Omental fat pad (tissue), 4 donors: ENCODE measurements around the gene PCNX1. TPM values are rescaled to one million over a fixed set of nuclear protein-coding genes. Genes with fewer than 3 reads are reported as not detected.
"Not testable (repeated sequence)": the region's sequence is repeated elsewhere in the genome, so short reads cannot be mapped to it uniquely, and the experiment has no call there.

Experiments
- ATAC-seq: fragments of 150-250 bp; one replicate; pipeline ENCODE4 v1.9.1; 2016; ENCODE audit warnings: mild to moderate bottlenecking, moderate library complexity; ENCODE audit not compliant: low FRiP score
- DNase-seq: peaks from one replicate; pipeline ENCODE4 v3.0.0-alpha.2; 2019; ENCODE audit warnings: low spot score
- total RNA-seq, 4 donors: library from RNA; depleted of rRNA; stranded (reverse); fragments of >200 nt; gene quantifications; one replicate each; pipeline ENCODE4 v1.1.0, GENCODE V29; 2016
- TF ChIP-seq, protein P1 (sequence below), 3 donors: fragments of 450-650 bp; IDR thresholded peaks; one replicate each; pipeline ENCODE4 v1.5.1; 2016 to 2017; ENCODE audit warnings: antibody characterized with exemption in 3 of 3, mild to moderate bottlenecking in 3 of 3, moderate library complexity in 2 of 3

Gene PCNX1
- total RNA-seq, 4 donors from 2014 or later: 56.9 to 98.1 (median 83.3) TPM

DNA sequence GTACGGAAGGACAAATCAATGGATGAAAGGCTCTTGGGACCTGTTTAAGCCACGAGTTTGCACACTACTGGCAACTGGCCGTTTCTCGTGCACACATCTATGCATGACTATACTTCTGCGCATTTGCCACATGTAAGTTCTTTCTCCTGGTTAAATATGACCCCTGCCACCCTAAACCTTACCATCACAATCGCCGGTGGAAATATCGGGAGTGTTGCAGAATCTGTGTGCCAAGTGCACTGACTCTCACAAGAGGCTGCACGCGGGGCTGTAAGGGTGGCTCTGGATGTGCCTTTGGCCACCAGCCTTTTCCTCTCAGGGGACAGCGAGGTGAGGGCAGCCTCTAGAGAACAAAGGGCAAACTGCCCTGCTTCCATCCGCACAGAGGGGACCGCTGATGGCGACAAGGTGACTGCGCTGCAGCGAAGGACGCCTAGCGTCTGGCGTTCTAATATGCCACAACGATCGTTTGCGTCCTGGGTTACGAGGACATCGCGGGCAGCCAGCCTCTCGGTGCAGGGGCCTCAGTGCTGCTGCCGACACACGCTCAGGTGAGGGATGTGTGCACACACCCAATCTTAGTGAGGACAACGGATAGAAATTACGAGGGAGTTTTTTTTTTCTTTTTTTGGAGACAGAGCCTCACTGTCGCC lies 232.2 kb downstream of the PCNX1 start:
- no peak for ATAC-seq
- DNase-seq: no peak
- TF ChIP-seq, protein P1, sequence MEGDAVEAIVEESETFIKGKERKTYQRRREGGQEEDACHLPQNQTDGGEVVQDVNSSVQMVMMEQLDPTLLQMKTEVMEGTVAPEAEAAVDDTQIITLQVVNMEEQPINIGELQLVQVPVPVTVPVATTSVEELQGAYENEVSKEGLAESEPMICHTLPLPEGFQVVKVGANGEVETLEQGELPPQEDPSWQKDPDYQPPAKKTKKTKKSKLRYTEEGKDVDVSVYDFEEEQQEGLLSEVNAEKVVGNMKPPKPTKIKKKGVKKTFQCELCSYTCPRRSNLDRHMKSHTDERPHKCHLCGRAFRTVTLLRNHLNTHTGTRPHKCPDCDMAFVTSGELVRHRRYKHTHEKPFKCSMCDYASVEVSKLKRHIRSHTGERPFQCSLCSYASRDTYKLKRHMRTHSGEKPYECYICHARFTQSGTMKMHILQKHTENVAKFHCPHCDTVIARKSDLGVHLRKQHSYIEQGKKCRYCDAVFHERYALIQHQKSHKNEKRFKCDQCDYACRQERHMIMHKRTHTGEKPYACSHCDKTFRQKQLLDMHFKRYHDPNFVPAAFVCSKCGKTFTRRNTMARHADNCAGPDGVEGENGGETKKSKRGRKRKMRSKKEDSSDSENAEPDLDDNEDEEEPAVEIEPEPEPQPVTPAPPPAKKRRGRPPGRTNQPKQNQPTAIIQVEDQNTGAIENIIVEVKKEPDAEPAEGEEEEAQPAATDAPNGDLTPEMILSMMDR (IDR thresholded peaks at IDR 0.05): no peak

DNA sequence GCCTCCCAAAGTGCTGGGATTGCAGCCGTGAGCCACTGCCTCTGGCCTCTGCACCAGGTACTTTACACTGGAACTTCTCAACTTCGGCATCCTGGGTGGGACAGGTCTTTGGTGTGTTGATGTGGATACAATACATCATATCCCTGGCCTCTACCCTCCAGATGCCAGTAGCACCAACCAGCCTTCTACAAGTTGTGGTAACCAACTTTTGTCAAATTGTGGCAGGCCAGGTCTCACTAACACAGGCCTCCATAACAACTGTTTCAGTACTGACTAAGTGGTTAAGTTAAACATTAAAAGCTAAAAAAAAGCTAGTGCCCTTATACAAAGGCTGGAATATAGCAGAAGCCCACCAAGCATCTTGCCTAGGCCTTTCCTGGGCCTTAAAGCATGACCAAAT lies 232.9 kb downstream of the PCNX1 start:
- TF ChIP-seq, protein P1 (IDR thresholded peaks at IDR 0.05): no peak
- DNase-seq (no peak), ATAC-seq (no peak)

DNA sequence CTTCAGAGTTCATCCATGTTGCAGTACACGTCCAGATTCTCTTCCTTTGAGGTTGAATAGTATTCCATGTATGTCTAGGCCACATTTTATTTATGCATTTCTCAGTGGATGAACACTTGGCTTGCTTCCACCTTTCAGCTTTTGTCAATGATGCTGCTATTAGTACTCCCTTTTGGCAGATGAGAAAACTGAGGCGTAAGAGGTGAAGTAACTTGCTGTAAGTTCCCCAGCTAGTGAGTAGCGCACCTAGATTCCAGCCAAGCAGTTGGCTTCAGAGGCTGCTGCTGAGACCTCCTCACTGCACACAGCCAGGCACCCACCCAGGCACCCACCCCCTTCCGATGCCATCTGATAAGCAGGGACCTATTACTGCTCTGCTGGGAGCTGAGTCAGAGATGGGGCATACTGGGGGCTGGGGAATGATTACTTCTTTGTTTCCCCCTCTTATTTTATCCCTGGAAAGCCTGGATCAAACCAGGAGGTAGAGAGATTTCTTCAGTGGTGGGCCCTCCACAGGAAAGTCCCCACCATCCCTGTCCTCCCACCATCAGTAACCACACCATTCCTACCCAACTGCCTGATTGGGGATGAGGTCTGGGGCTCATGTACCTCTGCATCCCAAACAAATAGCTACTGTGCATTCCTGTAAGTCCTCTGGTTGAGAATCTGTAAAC lies 234.6 kb downstream of the PCNX1 start:
- TF ChIP-seq, protein P1 (IDR thresholded peaks at IDR 0.05): no peak
- ATAC-seq (no peak), DNase-seq (no peak)

DNA sequence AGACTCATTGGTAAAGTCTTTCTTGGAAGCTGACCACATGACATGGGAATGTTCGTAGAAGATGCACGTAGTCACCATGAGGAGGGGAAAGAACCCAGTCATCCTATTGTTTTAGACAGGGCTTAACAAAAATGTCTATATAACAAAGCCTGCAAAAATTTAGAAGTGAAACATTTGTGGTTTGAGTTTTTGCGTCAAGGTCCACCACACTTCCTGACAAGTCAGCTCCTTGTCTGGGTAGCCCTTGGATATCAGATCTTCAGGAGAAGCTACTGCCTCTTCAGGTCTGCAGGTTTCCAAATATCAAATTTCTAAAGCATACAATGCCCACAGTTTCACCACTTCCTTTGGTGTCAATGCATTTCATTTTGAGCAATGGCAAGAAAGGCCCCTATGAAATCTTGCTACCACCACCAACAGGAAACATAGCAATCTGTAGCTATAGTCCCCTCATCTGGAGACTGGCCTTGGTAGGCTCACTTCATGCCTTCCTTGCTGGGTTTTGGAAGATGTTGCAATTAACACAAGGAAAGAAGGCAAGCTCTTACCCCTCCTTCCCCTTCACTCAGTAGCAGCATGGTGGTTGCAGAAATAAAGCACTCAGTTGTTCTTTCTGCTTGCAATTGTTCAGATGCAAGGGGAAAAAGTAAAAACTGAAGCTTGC lies 235.2 kb downstream of the PCNX1 start:
- no peak for ATAC-seq
- TF ChIP-seq, protein P1 (IDR thresholded peaks at IDR 0.05): no peak
- no peak for DNase-seq

DNA sequence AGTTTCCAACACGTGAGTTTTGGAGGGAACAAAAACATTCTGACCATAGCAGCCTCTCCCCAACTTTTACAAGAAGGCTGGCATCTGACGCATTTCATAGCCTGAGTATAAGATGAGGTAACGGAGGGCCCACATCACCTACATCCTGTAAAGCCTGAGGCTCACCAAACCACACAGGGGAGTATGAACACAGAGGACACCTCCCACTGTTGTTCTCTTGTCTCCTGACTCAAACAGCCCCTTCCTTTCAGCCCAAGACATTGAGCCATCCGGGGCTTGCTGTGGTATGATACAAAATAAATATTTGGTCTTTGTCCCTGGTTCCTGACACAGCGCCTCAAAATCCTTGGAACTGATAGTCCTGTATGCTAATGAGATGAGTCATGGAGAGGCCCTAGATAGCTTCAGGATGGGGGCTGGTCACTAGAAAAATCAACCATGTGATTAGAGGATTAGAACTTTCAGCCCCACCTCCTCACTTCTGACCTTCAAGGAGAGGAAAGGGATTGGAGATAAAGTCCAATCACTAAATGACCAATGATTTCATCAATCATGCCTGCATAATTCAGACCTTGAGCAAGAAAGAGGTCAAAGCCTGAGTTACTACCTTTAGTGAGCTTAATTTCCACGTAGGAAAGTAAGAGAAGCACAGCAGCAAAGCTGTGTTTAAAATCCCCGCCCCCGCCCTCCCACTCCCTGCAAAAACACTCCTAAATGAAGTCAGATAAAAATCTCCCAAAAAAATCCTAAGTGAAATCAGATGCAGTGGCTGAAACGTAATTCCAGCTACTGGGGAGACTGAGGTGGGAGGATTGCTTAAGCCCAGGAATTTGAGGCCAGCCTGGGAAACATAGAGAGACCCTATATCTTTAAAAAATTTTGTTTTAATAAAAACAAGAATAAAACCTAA lies 236.4 kb downstream of the PCNX1 start:
- TF ChIP-seq, protein P1 (IDR thresholded peaks at IDR 0.05): no peak
- DNase-seq (no peak), ATAC-seq (no peak)

DNA sequence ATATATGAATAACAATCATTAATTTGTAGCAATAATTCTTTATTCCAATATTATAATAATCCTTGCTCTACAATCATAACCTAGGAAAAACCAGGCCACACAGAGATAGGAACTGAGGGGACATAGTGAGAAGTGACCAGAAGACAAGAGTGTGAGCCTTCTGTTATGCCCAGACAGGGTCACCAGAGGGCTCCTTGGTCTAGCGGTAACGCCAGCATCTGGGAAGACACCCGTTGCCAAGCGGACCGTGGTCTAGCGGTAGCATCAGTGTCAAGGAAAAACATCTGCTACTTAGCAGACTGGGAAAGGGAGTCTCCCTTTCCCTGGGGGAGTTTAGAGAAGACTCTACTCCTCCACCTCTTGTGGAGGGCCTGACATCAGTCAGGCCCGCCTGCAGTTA lies 240.1 kb downstream of the PCNX1 start:
- ATAC-seq, DNase-seq: not testable (repeated sequence)

DNA sequence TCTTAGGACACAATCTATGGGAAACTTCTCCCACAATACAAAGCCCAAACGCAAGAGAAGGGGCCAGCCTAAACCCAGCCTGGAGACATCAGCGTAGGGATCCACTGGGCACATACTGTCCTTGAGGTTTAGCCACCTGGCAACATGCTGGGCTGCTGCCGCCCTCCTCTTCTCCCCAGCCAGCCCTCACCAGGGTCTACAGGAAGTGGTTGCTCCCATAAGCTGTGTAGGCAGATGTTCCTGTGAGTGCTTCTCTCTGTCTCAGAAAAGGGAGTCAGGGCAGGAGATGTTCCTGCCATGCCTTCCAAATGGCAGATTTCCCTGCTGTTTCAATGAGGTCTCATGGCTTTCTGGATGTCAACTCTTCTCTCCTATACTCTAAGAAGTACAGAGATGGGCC lies 241.4 kb downstream of the PCNX1 start:
- no peak for ATAC-seq
- no peak for DNase-seq
- TF ChIP-seq, protein P1 (IDR thresholded peaks at IDR 0.05): no peak
